Measurements from ENCODE around the gene CCR3.

DNA sequence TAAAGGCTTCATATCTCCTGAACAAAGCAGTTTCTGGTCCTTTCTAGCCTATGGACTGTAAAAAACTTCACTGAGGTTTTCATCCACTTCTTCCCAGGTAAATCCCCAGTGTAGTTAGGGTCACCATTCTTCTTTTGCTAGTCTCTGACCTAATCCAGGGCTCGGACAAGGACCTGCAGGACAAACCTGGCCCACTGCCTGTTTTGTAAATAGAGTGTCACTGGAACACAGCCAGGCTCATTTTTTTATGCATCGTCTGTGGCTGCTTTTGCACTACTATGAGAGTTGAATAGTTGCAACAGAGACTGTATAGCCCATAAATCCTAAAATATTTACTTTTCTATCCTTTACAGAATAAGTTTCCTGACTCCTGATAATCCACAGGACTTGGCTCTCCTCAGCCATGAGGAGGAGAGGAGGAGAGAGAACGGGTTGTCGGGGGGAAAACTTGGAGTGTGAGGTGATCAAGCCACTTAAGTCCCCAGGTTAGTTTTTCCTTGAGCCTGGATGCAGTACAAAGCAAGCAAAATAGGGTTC is 29.0 kb downstream of the CCR3 start:
- TF ChIP-seq POLR2A (IDR thresholded peaks at IDR 0.05) (no peak), EP300 (IDR thresholded peaks at IDR 0.05) (no peak)

All from tibial nerve (tissue), 3 donors.